ENCODE data around the gene RAP1A. TPM values are rescaled to one million over a fixed set of nuclear protein-coding genes. Genes with fewer than 3 reads are reported as not detected.
A peak's percentile ranks its signal among the peaks of the same experiment; 100 is the strongest.

The RAP1A gene
- total RNA-seq, 4 donors from 2014 or later = 34.0 to 87.2 (median 57.7) TPM

DNA sequence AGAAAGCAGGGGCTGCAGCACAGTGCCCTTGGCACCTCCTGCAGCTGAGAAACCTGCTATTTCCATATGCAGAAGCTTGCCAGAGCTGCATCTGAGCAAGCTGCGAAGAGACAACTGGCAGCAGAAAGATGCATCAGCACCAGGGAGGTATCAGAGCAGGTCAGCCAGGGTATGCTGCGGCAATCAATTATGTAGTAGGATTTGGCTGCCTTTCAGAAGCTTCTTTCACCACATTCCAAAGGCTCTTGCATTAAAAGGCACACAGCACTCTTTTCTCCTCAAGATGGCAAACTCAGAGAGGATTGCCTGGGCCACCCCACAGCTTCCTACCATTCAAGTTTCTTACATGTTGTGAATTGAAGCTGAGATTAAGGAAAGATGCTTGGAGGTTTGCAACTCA is 47.6 kb upstream of the RAP1A start:
- no peaks in the 10 kb centered on the region for H3K9me3 ChIP-seq
- no peak overlapping the region for H3K4me3 ChIP-seq
- in situ Hi-C loops (cut with MboI; ENCODE audit: low pct_ligation_motif_present in 1 of 4, low pct_unique_long_range_greater_than_20kb in 1 of 4, low sequenced_read_pairs in 3 of 4) = no loop called here
- H3K4me1 ChIP-seq = peaks cover 5 to 24% (median 6%) of the 10 kb centered on the region in 4 donors
- TF ChIP-seq EP300 (IDR thresholded peaks at IDR 0.05; ENCODE audit: low read depth) (no peak), POLR2AphosphoS5 (IDR thresholded peaks at IDR 0.05) (no peak), POLR2A (IDR thresholded peaks at IDR 0.05) (no peak)
- TF ChIP-seq, protein P1, sequence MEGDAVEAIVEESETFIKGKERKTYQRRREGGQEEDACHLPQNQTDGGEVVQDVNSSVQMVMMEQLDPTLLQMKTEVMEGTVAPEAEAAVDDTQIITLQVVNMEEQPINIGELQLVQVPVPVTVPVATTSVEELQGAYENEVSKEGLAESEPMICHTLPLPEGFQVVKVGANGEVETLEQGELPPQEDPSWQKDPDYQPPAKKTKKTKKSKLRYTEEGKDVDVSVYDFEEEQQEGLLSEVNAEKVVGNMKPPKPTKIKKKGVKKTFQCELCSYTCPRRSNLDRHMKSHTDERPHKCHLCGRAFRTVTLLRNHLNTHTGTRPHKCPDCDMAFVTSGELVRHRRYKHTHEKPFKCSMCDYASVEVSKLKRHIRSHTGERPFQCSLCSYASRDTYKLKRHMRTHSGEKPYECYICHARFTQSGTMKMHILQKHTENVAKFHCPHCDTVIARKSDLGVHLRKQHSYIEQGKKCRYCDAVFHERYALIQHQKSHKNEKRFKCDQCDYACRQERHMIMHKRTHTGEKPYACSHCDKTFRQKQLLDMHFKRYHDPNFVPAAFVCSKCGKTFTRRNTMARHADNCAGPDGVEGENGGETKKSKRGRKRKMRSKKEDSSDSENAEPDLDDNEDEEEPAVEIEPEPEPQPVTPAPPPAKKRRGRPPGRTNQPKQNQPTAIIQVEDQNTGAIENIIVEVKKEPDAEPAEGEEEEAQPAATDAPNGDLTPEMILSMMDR (IDR thresholded peaks at IDR 0.05) = no peak
- H3K27ac ChIP-seq = peak overlapping the region in 1 of 4 donors; percentile 15
- H3K36me3 ChIP-seq = no peaks in the 10 kb centered on the region
- DNase-seq = no peak
- WGBS, 2 donors (ENCODE audit: low coverage in 1 of 2) = 67 to 75% methylated on average over 1 to 2 of the region's 2 CpGs
- intact Hi-C loops (cut with DNase I; ENCODE audit: low total_unique reads) = no loop called here
- H3K27me3 ChIP-seq = no peaks in the 10 kb centered on the region

DNA sequence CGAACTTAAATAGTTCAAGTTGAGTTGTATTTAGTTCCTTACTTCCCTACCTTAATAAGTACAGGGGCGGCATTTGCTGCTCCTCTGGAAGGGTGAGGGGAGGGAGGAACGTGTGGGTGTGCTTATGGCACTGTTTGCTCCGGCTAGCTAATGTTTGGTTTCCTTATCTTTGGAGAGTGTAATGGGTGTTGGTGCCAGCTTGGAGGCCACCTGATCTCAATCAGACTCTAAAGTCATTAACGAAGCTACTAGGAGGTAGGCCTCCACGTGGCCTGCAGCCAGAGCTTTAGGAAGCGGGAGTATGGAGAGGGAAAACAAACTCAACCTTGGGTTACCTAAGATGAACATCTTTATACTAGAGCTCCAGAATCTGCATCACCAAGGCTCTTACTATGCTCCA is 43.0 kb upstream of the RAP1A start:
- WGBS, 2 donors (ENCODE audit: low coverage in 1 of 2) = 40 to 71% methylated on average over 1 to 7 of the region's 7 CpGs
- DNase-seq = peak; percentile 66
- intact Hi-C loops (cut with DNase I; ENCODE audit: low total_unique reads) = no loop called here

DNA sequence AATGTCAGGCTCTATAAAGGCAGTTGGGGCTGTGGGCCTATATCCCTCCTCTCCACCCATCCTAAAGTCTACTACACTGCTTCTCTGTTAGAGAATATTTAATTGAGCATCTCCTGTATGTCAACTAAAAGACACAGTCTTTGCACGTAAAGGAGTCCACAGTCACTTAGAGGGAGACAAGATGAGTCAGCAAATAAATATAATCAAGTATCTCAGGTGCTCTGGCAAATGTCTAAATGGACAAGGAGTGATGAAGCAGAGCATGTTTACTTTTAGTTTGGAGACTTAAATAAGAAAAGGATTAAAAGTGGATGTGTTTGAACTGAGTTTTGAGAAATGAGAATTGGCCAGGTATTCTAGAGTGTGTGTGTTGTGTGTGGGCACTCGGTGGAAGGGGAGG is 41.8 kb upstream of the RAP1A start:
- Histone ChIP-seq H3K9me3 (no peaks in the 10 kb centered on the region), H3K27me3 (no peaks in the 10 kb centered on the region), H3K4me1 (peaks cover 0 to 20% (median 7%) of the 10 kb centered on the region in 4 donors), H3K27ac (no peak overlapping the region), H3K36me3 (no peaks in the 10 kb centered on the region), H3K4me3 (no peak overlapping the region)
- in situ Hi-C loops (cut with MboI; ENCODE audit: low pct_ligation_motif_present in 1 of 4, low pct_unique_long_range_greater_than_20kb in 1 of 4, low sequenced_read_pairs in 3 of 4) = no loop called here
- 57 to 69% methylated on average over 2 of the region's 2 CpGs for WGBS, 2 donors (ENCODE audit: low coverage in 1 of 2)
- intact Hi-C loops (cut with DNase I; ENCODE audit: low total_unique reads) = no loop called here
- no peak for DNase-seq
- TF ChIP-seq POLR2A (IDR thresholded peaks at IDR 0.05) = no peak
- TF ChIP-seq EP300 (IDR thresholded peaks at IDR 0.05; ENCODE audit: low read depth) = no peak
- TF ChIP-seq, protein P1 (IDR thresholded peaks at IDR 0.05) = no peak
- TF ChIP-seq POLR2AphosphoS5 (IDR thresholded peaks at IDR 0.05) = no peak

More for the DNA sequence above, 43.0 kb upstream of the RAP1A start:
- Histone ChIP-seq H3K4me3 (no peak overlapping the region), H3K4me1 (peaks cover 5 to 21% (median 6%) of the 10 kb centered on the region in 4 donors), H3K27me3 (no peaks in the 10 kb centered on the region), H3K27ac (peak overlapping the region in 3 of 4 donors; percentile 34 to 44 (median 37)), H3K36me3 (no peaks in the 10 kb centered on the region), H3K9me3 (no peaks in the 10 kb centered on the region)
- in situ Hi-C loops (cut with MboI; ENCODE audit: low pct_ligation_motif_present in 1 of 4, low pct_unique_long_range_greater_than_20kb in 1 of 4, low sequenced_read_pairs in 3 of 4) = no loop called here
- TF ChIP-seq POLR2AphosphoS5 (IDR thresholded peaks at IDR 0.05) = no peak
- no peak for TF ChIP-seq EP300 (IDR thresholded peaks at IDR 0.05; ENCODE audit: low read depth)
- TF ChIP-seq, protein P1 (IDR thresholded peaks at IDR 0.05) = no peak
- no peak for TF ChIP-seq POLR2A (IDR thresholded peaks at IDR 0.05)

DNA sequence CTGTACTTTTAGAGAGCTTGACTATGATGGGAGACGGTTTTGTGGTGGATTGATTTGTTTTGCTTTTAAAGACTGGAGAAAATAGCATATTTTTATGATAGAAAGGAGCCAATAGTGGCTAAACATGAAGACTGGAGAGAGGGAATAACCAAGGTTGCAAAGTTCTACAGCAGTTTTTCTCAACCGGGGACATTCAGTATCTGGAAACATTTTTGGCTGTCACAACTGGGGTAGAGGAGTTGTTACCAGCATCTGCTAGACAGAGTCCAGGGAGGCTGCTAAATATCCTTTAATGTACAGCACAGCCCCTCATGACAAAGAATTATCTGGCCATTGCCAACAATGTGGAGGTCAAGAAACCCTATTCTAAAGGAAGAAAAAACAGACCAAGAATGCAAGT is 38.4 kb upstream of the RAP1A start:
- H3K4me1 ChIP-seq = peaks cover 0 to 19% (median 9%) of the 10 kb centered on the region in 4 donors
- intact Hi-C loops (cut with DNase I; ENCODE audit: low total_unique reads) = no loop called here
- DNase-seq = no peak
- no peaks in the 10 kb centered on the region for H3K27me3 ChIP-seq
- no peak for TF ChIP-seq POLR2A (IDR thresholded peaks at IDR 0.05)
- TF ChIP-seq, protein P1 (IDR thresholded peaks at IDR 0.05) = no peak
- no peak for TF ChIP-seq POLR2AphosphoS5 (IDR thresholded peaks at IDR 0.05)
- TF ChIP-seq EP300 (IDR thresholded peaks at IDR 0.05; ENCODE audit: low read depth) = no peak
- no peak overlapping the region for H3K27ac ChIP-seq
- no peaks in the 10 kb centered on the region for H3K36me3 ChIP-seq
- in situ Hi-C loops (cut with MboI; ENCODE audit: low pct_ligation_motif_present in 1 of 4, low pct_unique_long_range_greater_than_20kb in 1 of 4, low sequenced_read_pairs in 3 of 4) = no loop called here
- H3K9me3 ChIP-seq = no peaks in the 10 kb centered on the region
- H3K4me3 ChIP-seq = no peak overlapping the region
- WGBS, 2 donors (ENCODE audit: low coverage in 1 of 2) = 90 to 94% methylated on average over 2 of the region's 2 CpGs

Data from transverse colon (tissue), 4 donors.